ENCODE data around the gene TMEM179.
"Not testable (repeated sequence)": the region's sequence is repeated elsewhere in the genome, so short reads cannot be mapped to it uniquely, and the experiment has no call there.

Gene TMEM179

DNA sequence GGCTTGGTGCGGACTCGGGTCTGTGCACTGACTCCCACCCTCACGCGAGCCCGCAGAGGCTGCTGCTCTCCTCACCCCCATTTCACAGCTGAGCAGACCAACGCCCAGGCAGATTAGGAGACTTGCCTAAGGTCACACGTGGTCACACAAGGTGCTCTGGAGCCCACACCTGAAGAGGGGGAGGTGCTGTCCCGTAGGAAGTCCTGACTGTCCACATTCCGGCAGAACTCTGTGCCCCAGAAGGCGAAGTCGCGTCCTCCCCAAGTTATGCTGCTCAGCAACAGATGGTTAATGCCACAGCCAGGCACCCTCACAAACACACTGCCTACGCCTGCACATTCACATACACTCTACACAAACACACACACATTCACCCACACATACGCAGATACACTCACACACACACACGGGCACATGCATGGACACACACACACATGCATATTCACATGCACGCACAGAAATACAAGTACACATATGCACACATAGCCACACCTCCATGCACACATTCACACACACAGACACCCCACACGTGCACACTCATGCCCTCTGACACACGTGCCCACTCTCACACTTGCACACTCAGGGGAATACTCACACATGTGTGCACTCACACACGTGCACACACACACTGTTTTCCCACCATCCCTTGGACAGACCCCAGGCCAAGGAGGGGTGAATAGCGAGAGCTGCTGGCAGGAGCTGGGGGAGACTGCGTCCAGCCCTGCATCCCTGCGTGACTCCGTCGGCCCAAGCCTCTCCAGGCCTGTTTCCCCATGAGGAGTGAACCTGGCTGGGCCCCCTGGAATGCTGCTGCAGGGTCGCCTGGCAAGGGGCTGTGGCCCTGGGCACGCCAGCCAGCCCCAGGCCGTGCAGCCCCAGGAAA is 20.9 kb downstream of the TMEM179 start:
- ChIA-PET POLR2A (ENCODE audit: low non-redundant PET) (no interaction called here), CTCF (no interaction called here)
- no peak overlapping the region for H3K27ac ChIP-seq
- TF ChIP-seq, protein P1, sequence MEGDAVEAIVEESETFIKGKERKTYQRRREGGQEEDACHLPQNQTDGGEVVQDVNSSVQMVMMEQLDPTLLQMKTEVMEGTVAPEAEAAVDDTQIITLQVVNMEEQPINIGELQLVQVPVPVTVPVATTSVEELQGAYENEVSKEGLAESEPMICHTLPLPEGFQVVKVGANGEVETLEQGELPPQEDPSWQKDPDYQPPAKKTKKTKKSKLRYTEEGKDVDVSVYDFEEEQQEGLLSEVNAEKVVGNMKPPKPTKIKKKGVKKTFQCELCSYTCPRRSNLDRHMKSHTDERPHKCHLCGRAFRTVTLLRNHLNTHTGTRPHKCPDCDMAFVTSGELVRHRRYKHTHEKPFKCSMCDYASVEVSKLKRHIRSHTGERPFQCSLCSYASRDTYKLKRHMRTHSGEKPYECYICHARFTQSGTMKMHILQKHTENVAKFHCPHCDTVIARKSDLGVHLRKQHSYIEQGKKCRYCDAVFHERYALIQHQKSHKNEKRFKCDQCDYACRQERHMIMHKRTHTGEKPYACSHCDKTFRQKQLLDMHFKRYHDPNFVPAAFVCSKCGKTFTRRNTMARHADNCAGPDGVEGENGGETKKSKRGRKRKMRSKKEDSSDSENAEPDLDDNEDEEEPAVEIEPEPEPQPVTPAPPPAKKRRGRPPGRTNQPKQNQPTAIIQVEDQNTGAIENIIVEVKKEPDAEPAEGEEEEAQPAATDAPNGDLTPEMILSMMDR (conservative IDR thresholded peaks at IDR 0.05; ENCODE audit: low read depth) = no peak
- no peak for DNase-seq (ENCODE audit: low spot score)

DNA sequence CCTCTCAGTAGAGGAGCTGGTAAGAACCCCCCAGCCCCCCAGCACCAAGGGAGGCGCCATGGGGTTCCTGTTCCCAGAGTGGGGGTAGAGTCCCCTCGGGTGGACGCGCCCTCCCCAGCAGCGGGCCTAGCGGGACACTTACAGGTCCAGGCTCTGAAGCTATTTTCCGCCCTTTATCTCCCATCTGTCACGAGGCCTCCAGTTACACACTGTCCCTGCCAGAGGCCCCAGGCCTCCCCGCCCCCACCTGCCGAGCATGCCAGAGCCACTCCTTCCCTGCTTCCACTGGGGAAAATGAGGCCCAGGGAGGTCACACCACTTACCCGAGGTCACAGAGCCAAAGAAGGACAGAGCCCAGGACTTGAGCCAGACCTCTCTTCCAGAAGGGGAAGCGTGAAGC is 21.9 kb downstream of the TMEM179 start:
- ChIA-PET CTCF (no interaction called here), POLR2A (ENCODE audit: low non-redundant PET) (no interaction called here)
- TF ChIP-seq, protein P1 (conservative IDR thresholded peaks at IDR 0.05; ENCODE audit: low read depth) = no peak
- no peak for DNase-seq (ENCODE audit: low spot score)
- H3K27ac ChIP-seq = no peak overlapping the region

DNA sequence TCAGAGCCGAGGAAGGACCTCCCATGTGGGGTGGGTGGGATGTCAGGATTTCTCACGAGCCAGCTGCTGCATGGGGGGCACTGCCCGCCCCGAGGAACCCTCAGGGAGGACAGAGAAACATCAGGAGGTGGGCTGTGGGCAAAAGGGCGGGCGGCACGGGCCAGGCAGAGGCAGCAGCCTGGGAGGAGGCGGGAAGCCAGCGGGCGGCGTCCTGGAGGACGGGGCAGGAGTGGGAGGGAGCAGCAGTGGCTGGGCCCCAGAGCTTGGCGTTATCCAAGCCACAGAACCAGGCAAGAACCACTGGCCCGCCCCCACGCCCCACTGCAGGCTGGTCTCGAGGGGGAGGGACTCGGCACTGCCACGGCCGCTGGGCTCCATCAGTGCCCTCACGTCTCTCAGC is 22.6 kb downstream of the TMEM179 start:
- no peak for DNase-seq (ENCODE audit: low spot score)
- ChIA-PET POLR2A (ENCODE audit: low non-redundant PET) (no interaction called here), CTCF (no interaction called here)
- TF ChIP-seq, protein P1 (conservative IDR thresholded peaks at IDR 0.05; ENCODE audit: low read depth) = no peak
- H3K27ac ChIP-seq = no peak overlapping the region

GRCh38 chr14:104581521-104581920 is 23.1 kb downstream of the TMEM179 start:
- POLR2A ChIA-PET (ENCODE audit: low non-redundant PET) = no interaction called here
- TF ChIP-seq, protein P1 (conservative IDR thresholded peaks at IDR 0.05; ENCODE audit: low read depth) = no peak
- H3K27ac ChIP-seq = no peak overlapping the region
- CTCF ChIA-PET = interaction anchor here (1.0 kb wide), 1 partner anchor 59 kb away, joined by 3 read pairs; no protein-coding TSS in a partner anchor
- DNase-seq (ENCODE audit: low spot score) = no peak

DNA sequence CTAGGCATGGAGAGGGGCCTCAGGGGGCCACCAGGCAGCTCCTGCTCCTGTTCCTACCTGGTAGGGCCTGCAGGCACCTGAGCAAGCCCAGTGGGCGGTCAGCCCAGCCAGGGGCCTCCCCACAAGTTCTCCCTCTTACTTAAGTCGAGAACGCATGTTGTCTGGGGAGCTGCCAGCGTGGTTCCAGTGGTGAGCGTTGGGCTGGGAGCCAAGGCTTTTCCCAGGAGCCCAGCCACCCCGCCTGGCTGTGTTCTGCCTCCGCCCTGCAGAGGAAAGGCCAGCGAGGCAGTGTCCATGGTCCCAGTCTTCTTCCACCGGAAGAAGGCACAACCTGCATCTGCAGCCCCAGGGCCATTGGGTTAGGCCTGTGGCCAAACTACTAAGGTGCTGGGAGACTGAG is 23.6 kb downstream of the TMEM179 start:
- DNase-seq (ENCODE audit: low spot score) = no peak
- CTCF ChIA-PET = interaction anchor here (0.9 to 1.0 kb wide), 2 partner anchors 17 to 59 kb away, joined by 3 to 5 read pairs; no protein-coding TSS in a partner anchor
- POLR2A ChIA-PET (ENCODE audit: low non-redundant PET) = no interaction called here
- no peak overlapping the region for H3K27ac ChIP-seq
- TF ChIP-seq, protein P1 (conservative IDR thresholded peaks at IDR 0.05; ENCODE audit: low read depth) = no peak

DNA sequence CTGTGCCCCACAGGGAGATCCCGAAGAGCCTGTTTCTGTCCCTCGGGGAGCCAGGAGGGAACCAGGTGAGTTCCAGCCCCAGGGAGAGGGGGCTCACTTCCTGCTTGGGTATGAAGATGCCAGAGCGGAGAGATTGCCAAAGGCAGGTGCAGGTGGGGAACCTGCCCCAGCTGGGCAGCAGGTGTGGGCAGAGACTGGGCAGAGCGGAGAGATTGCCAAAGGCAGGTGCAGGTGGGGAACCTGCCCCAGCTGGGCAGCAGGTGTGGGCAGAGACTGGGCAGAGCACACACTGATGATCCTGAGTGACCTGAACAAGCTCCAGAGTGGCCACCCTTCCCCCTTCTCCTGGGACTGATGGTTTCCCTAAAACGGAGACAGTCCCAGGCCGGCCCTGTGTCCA is 24.6 kb downstream of the TMEM179 start:
- DNase-seq (ENCODE audit: low spot score); POLR2A ChIA-PET (ENCODE audit: low non-redundant PET); H3K27ac ChIP-seq: not testable (repeated sequence)
- CTCF ChIA-PET = interaction anchor here (0.9 kb wide), 1 partner anchor 16 kb away, joined by 5 read pairs; no protein-coding TSS in a partner anchor

GRCh38 chr14:104579507-104579906 is 25.1 kb downstream of the TMEM179 start, which contains the start of gene C14orf180:
TSS of gene C14orf180 (plus strand) at chr14:104579764. CDS start at chr14:104586431, 6,667 bp downstream.
- TF ChIP-seq, protein P1 (conservative IDR thresholded peaks at IDR 0.05; ENCODE audit: low read depth) = no peak
- ChIA-PET POLR2A (ENCODE audit: low non-redundant PET) (no interaction called here), CTCF (interaction anchor here (0.5 kb wide), 1 partner anchor 521 kb away, joined by 4 read pairs; no protein-coding TSS in a partner anchor)
- no peak for DNase-seq (ENCODE audit: low spot score)
- no peak within 1 kb of the TSS for H3K27ac ChIP-seq
